Endothelial cell (in vitro differentiated cells): Measurements from ENCODE around the gene FBXL13. TPM values are rescaled to one million over a fixed set of nuclear protein-coding genes. Genes with fewer than 3 reads are reported as not detected.
"Not testable (repeated sequence)": the region's sequence is repeated elsewhere in the genome, so short reads cannot be mapped to it uniquely, and the experiment has no call there.

Source experiments
- DNase-seq: peaks from one replicate; pipeline ENCODE4 v3.0.0; 2021; ENCODE audit warnings: low spot score
- H3K27ac Mint-ChIP-seq: one replicate; pipeline ENCODE4 v1.8.0; 2021; ENCODE audit warnings: mixed read lengths, inconsistent platforms; ENCODE audit not compliant: unreplicated experiment
- H3K27me3 Mint-ChIP-seq: one replicate; pipeline ENCODE4 v1.8.0; 2021; ENCODE audit warnings: mild to moderate bottlenecking, moderate library complexity, mixed read lengths, inconsistent platforms; ENCODE audit not compliant: unreplicated experiment
- H3K36me3 Mint-ChIP-seq: one replicate; pipeline ENCODE4 v1.8.0; 2021; ENCODE audit warnings: mild to moderate bottlenecking, low read depth, mixed read lengths, inconsistent platforms; ENCODE audit not compliant: unreplicated experiment
- H3K4me1 Mint-ChIP-seq: one replicate; pipeline ENCODE4 v1.8.0; 2021; ENCODE audit warnings: mild to moderate bottlenecking, mixed read lengths, inconsistent platforms; ENCODE audit not compliant: unreplicated experiment
- H3K4me3 Mint-ChIP-seq: one replicate; pipeline ENCODE4 v1.8.0; 2021; ENCODE audit warnings: mild to moderate bottlenecking, mixed read lengths, inconsistent platforms; ENCODE audit not compliant: unreplicated experiment
- H3K9me3 Mint-ChIP-seq: one replicate; pipeline ENCODE4 v1.8.0; 2021; ENCODE audit warnings: mixed read lengths, inconsistent platforms; ENCODE audit not compliant: unreplicated experiment
- CTCF ChIP-seq: fragments of 200-600 bp; sonication (generic); IDR thresholded peaks from one replicate; pipeline ENCODE4 v1.5.0; 2021; ENCODE audit warnings: antibody characterized with exemption; ENCODE audit not compliant: unreplicated experiment
- total RNA-seq: library from RNA; stranded (reverse); fragmentation: NEBNext Ultra II Directional; extraction: Animal tissue kit (Norgen Biotek cat#: 25700); gene quantifications from one replicate; pipeline ENCODE4 v1.2.1, GENCODE V29; 2021; ENCODE audit not compliant: unreplicated experiment

FBXL13 gene
- total RNA-seq, 1 donor from 2014 or later: 3.4 TPM

GRCh38 chr7:103037476-103037822 lies 37.1 kb downstream of the FBXL13 start:
- H3K36me3 Mint-ChIP-seq: peaks cover 7% of the 10 kb centered on the region
- no peak for DNase-seq
- H3K27me3 Mint-ChIP-seq: no peaks in the 10 kb centered on the region
- H3K4me3 Mint-ChIP-seq: no peak overlapping the region
- no peak overlapping the region for H3K27ac Mint-ChIP-seq
- no peak for TF ChIP-seq CTCF
- H3K9me3 Mint-ChIP-seq: no peaks in the 10 kb centered on the region
- H3K4me1 Mint-ChIP-seq: no peaks in the 10 kb centered on the region

- not testable (repeated sequence) for H3K4me3 Mint-ChIP-seq, H3K9me3 Mint-ChIP-seq, DNase-seq, H3K27me3 Mint-ChIP-seq, H3K36me3 Mint-ChIP-seq, H3K4me1 Mint-ChIP-seq, H3K27ac Mint-ChIP-seq
Observed at GRCh38 chr7:103034318-103034717, 40.3 kb downstream of the FBXL13 start.

- Mint-ChIP-seq H3K27me3 (peaks cover 1% of the 10 kb centered on the region), H3K36me3 (peaks cover 7% of the 10 kb centered on the region), H3K27ac (no peak overlapping the region), H3K4me1 (no peaks in the 10 kb centered on the region), H3K9me3 (no peaks in the 10 kb centered on the region), H3K4me3 (no peak overlapping the region)
- no peak for TF ChIP-seq CTCF
- DNase-seq: no peak
Observed at GRCh38 chr7:103031781-103032180, 42.8 kb downstream of the FBXL13 start.

GRCh38 chr7:103031024-103031423 lies 43.6 kb downstream of the FBXL13 start:
- DNase-seq: no peak
- no peaks in the 10 kb centered on the region for H3K9me3 Mint-ChIP-seq
- no peaks in the 10 kb centered on the region for H3K4me1 Mint-ChIP-seq
- TF ChIP-seq CTCF: no peak
- peaks cover 7% of the 10 kb centered on the region for H3K36me3 Mint-ChIP-seq
- H3K27ac Mint-ChIP-seq: no peak overlapping the region
- no peak overlapping the region for H3K4me3 Mint-ChIP-seq
- H3K27me3 Mint-ChIP-seq: peaks cover 1% of the 10 kb centered on the region

GRCh38 chr7:103025341-103025740 lies 49.3 kb downstream of the FBXL13 start:
- no peak overlapping the region for H3K27ac Mint-ChIP-seq
- DNase-seq: no peak
- peaks cover 1% of the 10 kb centered on the region for H3K27me3 Mint-ChIP-seq
- no peak overlapping the region for H3K4me3 Mint-ChIP-seq
- no peak for TF ChIP-seq CTCF
- peaks cover 10% of the 10 kb centered on the region for H3K36me3 Mint-ChIP-seq
- H3K4me1 Mint-ChIP-seq: no peaks in the 10 kb centered on the region
- H3K9me3 Mint-ChIP-seq: peaks cover 1% of the 10 kb centered on the region

GRCh38 chr7:103023578-103023977 lies 51.0 kb downstream of the FBXL13 start:
- not testable (repeated sequence) for H3K9me3 Mint-ChIP-seq, H3K27ac Mint-ChIP-seq, H3K4me3 Mint-ChIP-seq

GRCh38 chr7:103021490-103021889 lies 53.1 kb downstream of the FBXL13 start:
- not testable (repeated sequence) for DNase-seq, H3K4me1 Mint-ChIP-seq, H3K27ac Mint-ChIP-seq, H3K27me3 Mint-ChIP-seq, H3K9me3 Mint-ChIP-seq, H3K4me3 Mint-ChIP-seq
- peaks cover 23% of the 10 kb centered on the region for H3K36me3 Mint-ChIP-seq

More at GRCh38 chr7:103023578-103023977, 51.0 kb downstream of the FBXL13 start:
- not testable (repeated sequence) for DNase-seq, H3K27me3 Mint-ChIP-seq, H3K4me1 Mint-ChIP-seq
- H3K36me3 Mint-ChIP-seq: peaks cover 17% of the 10 kb centered on the region

- H3K9me3 Mint-ChIP-seq, H3K4me1 Mint-ChIP-seq, H3K4me3 Mint-ChIP-seq, DNase-seq, H3K27me3 Mint-ChIP-seq, H3K27ac Mint-ChIP-seq: not testable (repeated sequence)
- H3K36me3 Mint-ChIP-seq: peaks cover 28% of the 10 kb centered on the region
Observed at GRCh38 chr7:103020876-103021275, 53.7 kb downstream of the FBXL13 start.

- Mint-ChIP-seq H3K36me3 (peaks cover 40% of the 10 kb centered on the region), H3K9me3 (peaks cover 11% of the 10 kb centered on the region)
- H3K27me3 Mint-ChIP-seq, H3K27ac Mint-ChIP-seq, H3K4me1 Mint-ChIP-seq, DNase-seq, H3K4me3 Mint-ChIP-seq: not testable (repeated sequence)
Observed at GRCh38 chr7:103018295-103018694, 56.3 kb downstream of the FBXL13 start.
